ENCODE results near the gene RPA1.

DNA sequence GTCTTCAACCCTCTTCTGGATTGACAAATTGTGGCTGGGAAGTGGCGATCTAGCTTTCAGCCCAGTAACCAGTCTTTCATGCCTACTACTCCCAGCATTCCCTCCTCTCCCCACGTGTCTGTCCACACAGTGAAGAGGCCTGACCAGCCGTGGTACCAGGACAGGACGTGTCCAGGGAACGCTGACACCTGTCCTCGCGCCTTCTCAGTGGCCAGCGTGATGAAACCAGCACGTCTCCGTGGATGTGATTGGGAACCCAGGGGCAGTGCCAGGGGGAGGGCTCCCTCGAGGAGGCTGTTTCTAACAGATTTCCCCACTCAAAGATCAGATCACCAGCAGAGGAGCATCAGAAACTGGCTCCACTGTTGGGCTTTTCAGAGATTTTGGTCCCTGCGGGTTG lies 69.1 kb downstream of the RPA1 start:
- TF ChIP-seq, protein P1, sequence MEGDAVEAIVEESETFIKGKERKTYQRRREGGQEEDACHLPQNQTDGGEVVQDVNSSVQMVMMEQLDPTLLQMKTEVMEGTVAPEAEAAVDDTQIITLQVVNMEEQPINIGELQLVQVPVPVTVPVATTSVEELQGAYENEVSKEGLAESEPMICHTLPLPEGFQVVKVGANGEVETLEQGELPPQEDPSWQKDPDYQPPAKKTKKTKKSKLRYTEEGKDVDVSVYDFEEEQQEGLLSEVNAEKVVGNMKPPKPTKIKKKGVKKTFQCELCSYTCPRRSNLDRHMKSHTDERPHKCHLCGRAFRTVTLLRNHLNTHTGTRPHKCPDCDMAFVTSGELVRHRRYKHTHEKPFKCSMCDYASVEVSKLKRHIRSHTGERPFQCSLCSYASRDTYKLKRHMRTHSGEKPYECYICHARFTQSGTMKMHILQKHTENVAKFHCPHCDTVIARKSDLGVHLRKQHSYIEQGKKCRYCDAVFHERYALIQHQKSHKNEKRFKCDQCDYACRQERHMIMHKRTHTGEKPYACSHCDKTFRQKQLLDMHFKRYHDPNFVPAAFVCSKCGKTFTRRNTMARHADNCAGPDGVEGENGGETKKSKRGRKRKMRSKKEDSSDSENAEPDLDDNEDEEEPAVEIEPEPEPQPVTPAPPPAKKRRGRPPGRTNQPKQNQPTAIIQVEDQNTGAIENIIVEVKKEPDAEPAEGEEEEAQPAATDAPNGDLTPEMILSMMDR (tag by site-specific recombination; IDR thresholded peaks at IDR 0.05) = no peak
- TF ChIP-seq, protein P2, sequence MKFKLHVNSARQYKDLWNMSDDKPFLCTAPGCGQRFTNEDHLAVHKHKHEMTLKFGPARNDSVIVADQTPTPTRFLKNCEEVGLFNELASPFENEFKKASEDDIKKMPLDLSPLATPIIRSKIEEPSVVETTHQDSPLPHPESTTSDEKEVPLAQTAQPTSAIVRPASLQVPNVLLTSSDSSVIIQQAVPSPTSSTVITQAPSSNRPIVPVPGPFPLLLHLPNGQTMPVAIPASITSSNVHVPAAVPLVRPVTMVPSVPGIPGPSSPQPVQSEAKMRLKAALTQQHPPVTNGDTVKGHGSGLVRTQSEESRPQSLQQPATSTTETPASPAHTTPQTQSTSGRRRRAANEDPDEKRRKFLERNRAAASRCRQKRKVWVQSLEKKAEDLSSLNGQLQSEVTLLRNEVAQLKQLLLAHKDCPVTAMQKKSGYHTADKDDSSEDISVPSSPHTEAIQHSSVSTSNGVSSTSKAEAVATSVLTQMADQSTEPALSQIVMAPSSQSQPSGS (tag by site-specific recombination; IDR thresholded peaks at IDR 0.05; ENCODE audit: low read depth) = no peak
- TF ChIP-seq ZNF785 (tag by site-specific recombination; IDR thresholded peaks at IDR 0.05) = no peak
- TF ChIP-seq ZNF701 (tag by site-specific recombination; IDR thresholded peaks at IDR 0.05) = no peak
- TF ChIP-seq ZSCAN16 (tag by site-specific recombination; IDR thresholded peaks at IDR 0.05) = no peak
- TF ChIP-seq ZBTB10 (tag by site-specific recombination; IDR thresholded peaks at IDR 0.05) = no peak
- TF ChIP-seq SCRT2 (tag by site-specific recombination; IDR thresholded peaks at IDR 0.05) = no peak
- TF ChIP-seq SALL2 (tag by site-specific recombination; IDR thresholded peaks at IDR 0.05; ENCODE audit: borderline replicate concordance) = no peak
- TF ChIP-seq ZNF433 (tag by site-specific recombination; IDR thresholded peaks at IDR 0.05; ENCODE audit: low read depth) = no peak
- TF ChIP-seq ZBTB1 (tag by site-specific recombination; IDR thresholded peaks at IDR 0.05) = no peak
- TF ChIP-seq PRDM10 (tag by site-specific recombination; IDR thresholded peaks at IDR 0.05) = no peak
- TF ChIP-seq ZNF560 (tag by site-specific recombination; IDR thresholded peaks at IDR 0.05; ENCODE audit: borderline replicate concordance) = no peak
- TF ChIP-seq, protein P3, sequence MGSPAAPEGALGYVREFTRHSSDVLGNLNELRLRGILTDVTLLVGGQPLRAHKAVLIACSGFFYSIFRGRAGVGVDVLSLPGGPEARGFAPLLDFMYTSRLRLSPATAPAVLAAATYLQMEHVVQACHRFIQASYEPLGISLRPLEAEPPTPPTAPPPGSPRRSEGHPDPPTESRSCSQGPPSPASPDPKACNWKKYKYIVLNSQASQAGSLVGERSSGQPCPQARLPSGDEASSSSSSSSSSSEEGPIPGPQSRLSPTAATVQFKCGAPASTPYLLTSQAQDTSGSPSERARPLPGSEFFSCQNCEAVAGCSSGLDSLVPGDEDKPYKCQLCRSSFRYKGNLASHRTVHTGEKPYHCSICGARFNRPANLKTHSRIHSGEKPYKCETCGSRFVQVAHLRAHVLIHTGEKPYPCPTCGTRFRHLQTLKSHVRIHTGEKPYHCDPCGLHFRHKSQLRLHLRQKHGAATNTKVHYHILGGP (tag by site-specific recombination; IDR thresholded peaks at IDR 0.05) = no peak
- TF ChIP-seq ZNF549 (tag by site-specific recombination; IDR thresholded peaks at IDR 0.05) = no peak

Measured in HEK293 (cell line).